ENCODE measurements around the gene DNAH11.

The DNAH11 gene

DNA sequence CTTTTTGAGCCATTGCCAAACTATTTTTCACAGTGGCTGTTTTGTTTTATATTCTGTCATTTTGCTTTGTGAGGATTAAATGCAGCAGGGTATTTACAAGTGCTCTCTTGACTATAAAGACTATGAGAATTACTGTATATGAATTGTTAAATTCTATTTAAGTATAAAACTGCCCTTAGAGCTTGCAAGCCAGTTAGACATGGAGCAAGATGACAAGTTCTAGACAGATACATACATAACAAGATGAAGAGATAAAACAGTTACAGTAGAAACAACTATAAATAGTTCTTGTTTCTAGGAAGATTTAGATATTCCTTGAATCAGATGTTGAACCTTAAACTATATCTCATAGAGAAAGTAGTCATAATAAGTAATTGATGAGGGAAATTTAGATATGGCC is 60.6 kb downstream of the DNAH11 start:
- H3K4me3 ChIP-seq (replicated peaks; ENCODE audit: low read depth, low read length), result no peak overlapping the region
- TF ChIP-seq CTCF (IDR thresholded peaks at IDR 0.05; ENCODE audit: low read length, missing control alignments), result no peak
- no peak for DNase-seq (ENCODE audit: low read depth)

- DNase-seq (ENCODE audit: low read depth), result no peak
- no peak overlapping the region for H3K4me3 ChIP-seq (replicated peaks; ENCODE audit: low read depth, low read length)
- TF ChIP-seq CTCF (IDR thresholded peaks at IDR 0.05; ENCODE audit: low read length, missing control alignments), result no peak
Measured at GRCh38 chr7:21603972-21604749, 61.3 kb downstream of the DNAH11 start.

- no peak overlapping the region for H3K4me3 ChIP-seq (replicated peaks; ENCODE audit: low read depth, low read length)
- TF ChIP-seq CTCF (IDR thresholded peaks at IDR 0.05; ENCODE audit: low read length, missing control alignments), result no peak
- no peak for DNase-seq (ENCODE audit: low read depth)
Measured at GRCh38 chr7:21605008-21605585, 62.3 kb downstream of the DNAH11 start.

GRCh38 chr7:21608465-21608864 is 65.6 kb downstream of the DNAH11 start:
- no peak for TF ChIP-seq CTCF (IDR thresholded peaks at IDR 0.05; ENCODE audit: low read length, missing control alignments)
- no peak overlapping the region for H3K4me3 ChIP-seq (replicated peaks; ENCODE audit: low read depth, low read length)
- no peak for DNase-seq (ENCODE audit: low read depth)

GRCh38 chr7:21611129-21611528 is 68.3 kb downstream of the DNAH11 start:
- DNase-seq (ENCODE audit: low read depth), result no peak
- H3K4me3 ChIP-seq (replicated peaks; ENCODE audit: low read depth, low read length), result no peak overlapping the region
- TF ChIP-seq CTCF (IDR thresholded peaks at IDR 0.05; ENCODE audit: low read length, missing control alignments), result no peak

- no peak overlapping the region for H3K4me3 ChIP-seq (replicated peaks; ENCODE audit: low read depth, low read length)
- no peak for DNase-seq (ENCODE audit: low read depth)
- TF ChIP-seq CTCF (IDR thresholded peaks at IDR 0.05; ENCODE audit: low read length, missing control alignments), result no peak
Measured at GRCh38 chr7:21616091-21616490, 73.3 kb downstream of the DNAH11 start.
